Measurements from ENCODE around the gene ZMIZ1.

Gene ZMIZ1

DNA sequence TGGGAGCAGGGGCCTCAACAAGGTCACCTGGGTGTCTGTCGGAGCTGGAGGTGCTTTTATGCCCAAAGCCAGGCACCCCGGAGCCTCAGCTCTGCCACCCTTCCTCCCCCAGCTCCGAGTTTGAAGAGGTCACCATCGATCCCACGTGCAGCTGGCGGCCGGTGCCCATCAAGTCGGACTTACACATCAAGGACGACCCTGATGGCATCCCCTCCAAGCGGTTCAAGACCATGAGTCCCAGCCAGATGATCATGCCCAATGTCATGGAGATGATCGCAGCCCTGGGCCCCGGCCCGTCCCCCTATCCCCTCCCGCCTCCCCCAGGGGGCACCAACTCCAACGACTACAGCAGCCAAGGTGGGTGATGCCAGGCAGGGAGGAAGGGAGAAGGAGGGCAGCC, 237.2 kb downstream of the ZMIZ1 start:
- Histone ChIP-seq H3K4me3 (ENCODE audit: low read length) (no peak overlapping the region), H4K5ac (ENCODE audit: low read length) (no peak overlapping the region), H3K4me2 (ENCODE audit: low read length) (no peak overlapping the region), H3K23ac (ENCODE audit: low read length) (no peak overlapping the region), H3K36me3 (ENCODE audit: control insufficient read depth, insufficient read depth, low read length) (peaks cover 25% of the 10 kb centered on the region), H3K4me1 (ENCODE audit: control insufficient read depth, low read depth, low read length) (no peaks in the 10 kb centered on the region), H3K9ac (ENCODE audit: low read length) (no peak overlapping the region), H2BK15ac (replicated peaks; ENCODE audit: low read depth) (no peak overlapping the region), H4K8ac (ENCODE audit: low read depth, low read length) (no peak overlapping the region), H3K79me2 (ENCODE audit: control insufficient read depth, insufficient read depth, low read length) (no peaks in the 10 kb centered on the region), H3K79me1 (ENCODE audit: low read length) (no peaks in the 10 kb centered on the region), H2BK120ac (ENCODE audit: low read depth, low read length) (no peak overlapping the region), H3K18ac (ENCODE audit: low read length) (no peak overlapping the region), H2AK5ac (ENCODE audit: low read length) (no peak overlapping the region), H3K27ac (ENCODE audit: low read depth, low read length) (no peak overlapping the region), H2BK5ac (ENCODE audit: low read length) (no peak overlapping the region), H3K4ac (ENCODE audit: low read depth, low read length) (no peak overlapping the region), H3K27me3 (ENCODE audit: insufficient read depth, low read length, poor library complexity) (no peaks in the 10 kb centered on the region), H3K56ac (ENCODE audit: low read length) (no peak overlapping the region)
- WGBS (ENCODE audit: extremely low coverage, insufficient coverage, low lambda C conversion rate): no CpG with 5 or more reads among the region's 15 CpGs
- no peak for DNase-seq

DNA sequence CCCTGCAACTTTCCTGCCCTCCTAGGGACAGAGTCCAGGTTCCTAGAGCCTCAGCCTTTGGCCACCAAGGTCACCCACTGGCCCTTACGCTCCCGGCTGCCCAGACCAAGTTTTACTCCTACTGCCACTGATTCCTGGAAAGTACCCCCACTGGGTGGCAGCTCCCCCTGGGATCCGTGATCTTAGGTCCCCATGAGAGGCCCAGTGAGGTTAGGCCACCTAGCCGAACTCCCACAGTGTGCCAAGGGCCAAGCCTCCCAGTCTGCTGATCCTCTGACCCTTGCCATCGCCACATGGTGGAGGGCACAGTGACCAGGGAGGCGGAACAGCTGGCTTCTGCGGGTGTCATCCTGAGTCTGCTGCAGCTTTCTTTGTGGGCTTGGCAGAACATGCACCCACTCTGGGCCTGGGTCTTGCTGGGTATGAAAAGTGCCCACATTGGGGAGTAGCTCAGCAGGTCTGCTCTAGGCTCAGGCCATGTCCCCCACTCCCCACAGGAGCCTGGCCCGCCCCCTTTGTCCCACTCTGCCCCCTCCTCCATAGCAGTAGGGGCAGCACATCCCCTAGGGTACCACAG, 238.0 kb downstream of the ZMIZ1 start:
- no peak overlapping the region for H2BK15ac ChIP-seq (replicated peaks; ENCODE audit: low read depth)
- H3K36me3 ChIP-seq (ENCODE audit: control insufficient read depth, insufficient read depth, low read length): peaks cover 18% of the 10 kb centered on the region
- no peak overlapping the region for H2BK5ac ChIP-seq (ENCODE audit: low read length)

GRCh38 chr10:79308016-79308415, 239.2 kb downstream of the ZMIZ1 start:
- Histone ChIP-seq H3K4me2 (ENCODE audit: low read length) (no peak overlapping the region), H3K4me1 (ENCODE audit: control insufficient read depth, low read depth, low read length) (no peaks in the 10 kb centered on the region), H4K5ac (ENCODE audit: low read length) (no peak overlapping the region), H3K23ac (ENCODE audit: low read length) (no peak overlapping the region), H3K79me1 (ENCODE audit: low read length) (no peaks in the 10 kb centered on the region), H2AK5ac (ENCODE audit: low read length) (no peak overlapping the region), H2BK15ac (replicated peaks; ENCODE audit: low read depth) (no peak overlapping the region), H3K18ac (ENCODE audit: low read length) (no peak overlapping the region), H4K8ac (ENCODE audit: low read depth, low read length) (no peak overlapping the region), H3K27ac (ENCODE audit: low read depth, low read length) (no peak overlapping the region), H2BK5ac (ENCODE audit: low read length) (no peak overlapping the region), H3K4ac (ENCODE audit: low read depth, low read length) (no peak overlapping the region), H3K56ac (ENCODE audit: low read length) (no peak overlapping the region), H3K4me3 (ENCODE audit: low read length) (no peak overlapping the region), H3K79me2 (ENCODE audit: control insufficient read depth, insufficient read depth, low read length) (no peaks in the 10 kb centered on the region), H3K27me3 (ENCODE audit: insufficient read depth, low read length, poor library complexity) (no peaks in the 10 kb centered on the region), H3K9ac (ENCODE audit: low read length) (no peak overlapping the region), H3K36me3 (ENCODE audit: control insufficient read depth, insufficient read depth, low read length) (peaks cover 18% of the 10 kb centered on the region), H2BK120ac (ENCODE audit: low read depth, low read length) (no peak overlapping the region)
- no peak for DNase-seq
- no CpG with 5 or more reads among the region's 7 CpGs for WGBS (ENCODE audit: extremely low coverage, insufficient coverage, low lambda C conversion rate)

More for the DNA sequence above, 238.0 kb downstream of the ZMIZ1 start:
- Histone ChIP-seq H3K27ac (ENCODE audit: low read depth, low read length) (no peak overlapping the region), H3K4me2 (ENCODE audit: low read length) (no peak overlapping the region), H4K8ac (ENCODE audit: low read depth, low read length) (no peak overlapping the region), H3K4me3 (ENCODE audit: low read length) (no peak overlapping the region), H3K23ac (ENCODE audit: low read length) (no peak overlapping the region), H3K79me1 (ENCODE audit: low read length) (no peaks in the 10 kb centered on the region), H3K4ac (ENCODE audit: low read depth, low read length) (no peak overlapping the region), H3K27me3 (ENCODE audit: insufficient read depth, low read length, poor library complexity) (no peaks in the 10 kb centered on the region), H3K79me2 (ENCODE audit: control insufficient read depth, insufficient read depth, low read length) (no peaks in the 10 kb centered on the region), H3K4me1 (ENCODE audit: control insufficient read depth, low read depth, low read length) (no peaks in the 10 kb centered on the region), H3K9ac (ENCODE audit: low read length) (no peak overlapping the region), H2BK120ac (ENCODE audit: low read depth, low read length) (no peak overlapping the region), H3K18ac (ENCODE audit: low read length) (no peak overlapping the region), H4K5ac (ENCODE audit: low read length) (no peak overlapping the region), H2AK5ac (ENCODE audit: low read length) (no peak overlapping the region), H3K56ac (ENCODE audit: low read length) (no peak overlapping the region)
- WGBS (ENCODE audit: extremely low coverage, insufficient coverage, low lambda C conversion rate): no CpG with 5 or more reads among the region's 8 CpGs
- DNase-seq: no peak

GRCh38 chr10:79308969-79309665, 240.4 kb downstream of the ZMIZ1 start:
- H3K79me2 ChIP-seq (ENCODE audit: control insufficient read depth, insufficient read depth, low read length): no peaks in the 10 kb centered on the region
- H2BK15ac ChIP-seq (replicated peaks; ENCODE audit: low read depth): no peak overlapping the region
- no peak overlapping the region for H2BK5ac ChIP-seq (ENCODE audit: low read length)
- H2BK120ac ChIP-seq (ENCODE audit: low read depth, low read length): no peak overlapping the region
- no CpG with 5 or more reads among the region's 14 CpGs for WGBS (ENCODE audit: extremely low coverage, insufficient coverage, low lambda C conversion rate)
- H3K4me1 ChIP-seq (ENCODE audit: control insufficient read depth, low read depth, low read length): no peaks in the 10 kb centered on the region
- H3K79me1 ChIP-seq (ENCODE audit: low read length): no peaks in the 10 kb centered on the region
- H2AK5ac ChIP-seq (ENCODE audit: low read length): no peak overlapping the region
- H3K4me3 ChIP-seq (ENCODE audit: low read length): no peak overlapping the region
- peaks cover 12% of the 10 kb centered on the region for H3K36me3 ChIP-seq (ENCODE audit: control insufficient read depth, insufficient read depth, low read length)
- H3K27me3 ChIP-seq (ENCODE audit: insufficient read depth, low read length, poor library complexity): no peaks in the 10 kb centered on the region
- no peak overlapping the region for H4K5ac ChIP-seq (ENCODE audit: low read length)
- no peak for DNase-seq
- no peak overlapping the region for H3K4me2 ChIP-seq (ENCODE audit: low read length)
- H3K18ac ChIP-seq (ENCODE audit: low read length): no peak overlapping the region
- H3K27ac ChIP-seq (ENCODE audit: low read depth, low read length): no peak overlapping the region
- H3K56ac ChIP-seq (ENCODE audit: low read length): no peak overlapping the region
- no peak overlapping the region for H4K8ac ChIP-seq (ENCODE audit: low read depth, low read length)
- no peak overlapping the region for H3K4ac ChIP-seq (ENCODE audit: low read depth, low read length)
- no peak overlapping the region for H3K9ac ChIP-seq (ENCODE audit: low read length)
- H3K23ac ChIP-seq (ENCODE audit: low read length): no peak overlapping the region

GRCh38 chr10:79310200-79310865, 241.6 kb downstream of the ZMIZ1 start:
- Histone ChIP-seq H3K79me1 (ENCODE audit: low read length) (no peaks in the 10 kb centered on the region), H3K18ac (ENCODE audit: low read length) (no peak overlapping the region), H3K36me3 (ENCODE audit: control insufficient read depth, insufficient read depth, low read length) (peaks cover 9% of the 10 kb centered on the region), H3K79me2 (ENCODE audit: control insufficient read depth, insufficient read depth, low read length) (no peaks in the 10 kb centered on the region), H2AK5ac (ENCODE audit: low read length) (no peak overlapping the region), H3K27ac (ENCODE audit: low read depth, low read length) (no peak overlapping the region), H3K56ac (ENCODE audit: low read length) (no peak overlapping the region), H3K23ac (ENCODE audit: low read length) (no peak overlapping the region), H2BK5ac (ENCODE audit: low read length) (no peak overlapping the region), H3K4me3 (ENCODE audit: low read length) (no peak overlapping the region), H2BK120ac (ENCODE audit: low read depth, low read length) (no peak overlapping the region), H4K8ac (ENCODE audit: low read depth, low read length) (no peak overlapping the region), H4K5ac (ENCODE audit: low read length) (no peak overlapping the region), H3K4me1 (ENCODE audit: control insufficient read depth, low read depth, low read length) (no peaks in the 10 kb centered on the region), H3K4me2 (ENCODE audit: low read length) (no peak overlapping the region), H3K27me3 (ENCODE audit: insufficient read depth, low read length, poor library complexity) (no peaks in the 10 kb centered on the region), H3K9ac (ENCODE audit: low read length) (no peak overlapping the region), H3K4ac (ENCODE audit: low read depth, low read length) (no peak overlapping the region), H2BK15ac (replicated peaks; ENCODE audit: low read depth) (no peak overlapping the region)
- no peak for DNase-seq
- no CpG with 5 or more reads among the region's 29 CpGs for WGBS (ENCODE audit: extremely low coverage, insufficient coverage, low lambda C conversion rate)

Data from mesendoderm (in vitro differentiated cells).